Neural cell (in vitro differentiated cells): ENCODE results near the gene TMEM184B.

Source experiments
- CTCF ChIP-seq: fragments of 450-650 bp; IDR thresholded peaks from 2 replicates; pipeline ENCODE4 v1.5.1; 2014; ENCODE audit warnings: antibody characterized with exemption, mild to moderate bottlenecking, moderate library complexity; ENCODE audit not compliant: poor library complexity, severe bottlenecking
- EZH2 ChIP-seq: fragments of 200-600, 300-800 bp; shearing (Covaris generic), sonication (generic); IDR thresholded peaks from 2 replicates; pipeline ENCODE4 v1.6.1; 2014; ENCODE audit warnings: antibody characterized with exemption, low read length, borderline replicate concordance, mild to moderate bottlenecking; ENCODE audit not compliant: insufficient read depth, poor library complexity, severe bottlenecking
- RAD21 ChIP-seq: fragments of 450-650 bp; conservative IDR thresholded peaks from 2 replicates; pipeline ENCODE4 v1.6.1; 2014; ENCODE audit warnings: antibody characterized with exemption, mild to moderate bottlenecking, moderate library complexity

GRCh38 chr22:38184788-38185187, 88.0 kb downstream of the TMEM184B start:
- TF ChIP-seq CTCF, result no peak
- TF ChIP-seq EZH2, result no peak
- TF ChIP-seq RAD21, result no peak
